NCI-H2196 treated with DMSO at 0.1 percent for 48 hours (cell line): Measurements from ENCODE around the gene POU4F1.

Source experiments
- DNase-seq: peaks from one replicate; lab custom pipeline; 2025; ENCODE audit not compliant: unreplicated experiment; lab: John Stamatoyannopoulos, UW

The POU4F1 gene

DNA sequence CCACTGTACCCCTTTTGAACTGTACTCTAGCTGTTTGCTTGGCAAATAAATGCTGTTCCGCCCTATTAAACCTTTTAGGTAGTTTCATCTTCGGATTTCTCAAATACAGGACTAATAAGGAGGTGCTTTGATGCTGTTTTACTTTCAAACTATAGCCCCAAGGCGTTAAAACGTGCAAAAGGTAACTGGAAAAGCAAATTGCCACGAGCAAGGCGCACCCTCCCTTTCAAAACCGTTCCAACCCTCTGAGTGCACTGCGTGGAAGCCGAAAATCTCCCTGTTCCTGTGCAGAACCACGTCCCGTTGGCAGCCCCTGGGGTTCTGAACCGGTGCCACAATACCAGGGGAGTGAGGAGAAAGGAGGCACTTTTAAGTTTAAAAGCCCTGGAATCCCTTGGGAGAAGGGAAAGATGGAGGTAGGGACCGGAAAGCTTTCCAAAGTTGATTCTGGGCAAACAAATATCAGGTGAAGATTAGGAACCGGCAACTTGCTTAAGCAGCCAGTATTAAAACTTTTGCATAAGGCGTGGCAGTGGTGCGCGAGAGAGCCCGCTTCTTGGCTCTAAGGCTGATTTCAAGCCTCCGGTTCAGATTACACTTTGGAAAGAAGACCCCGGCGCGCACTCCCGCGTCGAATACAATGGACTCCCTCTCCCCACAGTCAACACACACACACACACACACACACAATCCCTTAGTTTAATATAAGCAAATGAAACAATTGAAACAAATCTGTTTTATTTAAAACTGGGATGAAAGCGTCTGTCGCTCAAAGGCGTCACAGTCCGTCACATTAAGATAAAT, 9.5 kb downstream of the POU4F1 start:
- no peak for DNase-seq

DNA sequence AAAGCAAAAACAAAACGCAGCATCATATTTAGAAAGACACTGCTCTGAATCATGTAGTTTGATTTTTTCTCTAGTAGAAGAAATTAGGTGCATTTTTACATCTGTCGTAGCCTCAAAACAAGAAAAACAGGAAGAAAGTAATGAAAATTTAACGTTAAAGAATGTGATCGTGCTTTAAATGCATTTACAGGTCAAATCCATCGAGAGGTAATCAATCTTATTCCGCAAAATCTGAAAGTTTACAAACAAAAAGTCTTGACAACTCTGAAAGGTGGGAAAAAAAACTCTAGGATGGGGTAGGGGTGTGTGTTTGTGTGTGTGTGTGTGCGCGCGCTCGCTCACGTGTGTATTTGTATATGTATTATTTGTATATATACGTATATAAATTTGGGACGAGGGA, 10.2 kb downstream of the POU4F1 start:
- DNase-seq = no peak

DNA sequence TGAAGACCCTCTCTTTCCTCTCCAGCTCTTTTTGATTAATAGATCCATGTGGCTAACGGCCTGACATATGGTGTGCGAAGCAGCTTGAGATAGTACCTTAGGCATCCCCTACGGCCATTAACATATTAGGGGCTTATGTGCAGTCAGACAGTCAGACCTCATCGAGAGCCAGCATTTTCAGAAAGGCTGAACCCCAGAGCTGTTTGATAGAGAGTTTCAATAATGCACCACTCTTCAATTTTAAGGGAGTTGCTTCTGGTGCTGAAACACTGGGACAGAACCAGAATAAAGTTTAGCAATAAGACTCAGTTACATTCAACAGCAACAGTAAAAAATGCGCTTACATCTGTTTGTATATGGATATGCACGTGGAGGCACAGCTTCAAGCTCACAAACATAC, 10.8 kb downstream of the POU4F1 start:
- no peak for DNase-seq

DNA sequence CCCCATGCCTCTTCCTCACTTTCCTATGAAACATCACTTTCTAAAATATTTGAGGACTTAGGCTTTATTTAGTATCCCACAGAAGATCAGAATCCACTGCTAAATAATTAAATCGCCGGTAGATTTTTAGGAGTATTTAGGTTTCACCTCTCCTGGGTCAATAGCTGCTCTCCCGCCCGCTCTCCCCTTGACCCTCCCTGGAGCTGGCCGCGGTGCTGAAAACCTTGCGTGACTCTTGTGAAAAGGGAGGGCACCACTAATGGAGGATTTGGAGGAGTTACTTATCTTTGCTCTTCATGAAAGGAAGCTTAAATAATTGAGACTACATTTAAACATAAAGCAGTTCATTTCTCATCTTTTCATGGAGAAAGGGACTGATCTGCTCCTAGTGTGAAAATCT, 14.1 kb downstream of the POU4F1 start:
- DNase-seq = no peak

DNA sequence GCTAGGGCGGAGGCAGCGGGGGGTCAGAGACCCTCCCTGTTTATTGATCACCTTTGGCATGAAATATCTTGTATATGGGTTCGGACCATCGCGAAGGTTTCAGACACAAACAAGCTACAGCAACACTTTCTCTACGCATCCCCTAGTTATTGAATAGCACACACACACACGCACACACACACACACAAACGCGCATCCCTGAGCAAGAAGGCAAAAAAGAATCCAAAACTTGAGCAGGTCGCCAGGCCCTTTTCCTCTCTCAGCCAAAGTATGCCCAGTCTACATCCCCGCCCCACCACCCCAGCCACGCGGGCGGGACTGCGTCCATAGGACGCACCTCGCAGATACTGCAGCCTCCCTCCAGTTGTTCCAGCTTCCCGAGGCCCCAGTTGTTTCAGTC, 16.0 kb downstream of the POU4F1 start:
- no peak for DNase-seq

DNA sequence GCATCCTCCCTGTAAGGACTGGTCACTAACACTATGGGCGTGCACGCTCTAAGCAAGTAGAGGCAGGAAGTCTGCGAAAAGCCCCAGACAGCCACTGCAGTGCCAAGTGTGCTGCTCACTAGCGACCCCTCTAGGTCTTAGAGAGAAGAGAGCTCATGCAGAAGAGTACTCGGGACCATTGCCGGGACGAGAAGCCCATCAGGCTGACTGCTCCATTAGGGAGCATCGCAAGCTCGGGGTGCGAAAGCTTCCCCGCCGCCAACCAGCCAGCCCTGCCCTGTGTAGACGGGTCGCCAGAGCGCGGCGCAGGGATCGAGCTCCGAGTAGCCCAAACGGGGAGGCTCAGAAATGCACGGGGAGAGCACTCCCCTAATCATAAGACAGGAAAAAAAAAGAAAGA, 16.6 kb downstream of the POU4F1 start:
- DNase-seq = no peak

DNA sequence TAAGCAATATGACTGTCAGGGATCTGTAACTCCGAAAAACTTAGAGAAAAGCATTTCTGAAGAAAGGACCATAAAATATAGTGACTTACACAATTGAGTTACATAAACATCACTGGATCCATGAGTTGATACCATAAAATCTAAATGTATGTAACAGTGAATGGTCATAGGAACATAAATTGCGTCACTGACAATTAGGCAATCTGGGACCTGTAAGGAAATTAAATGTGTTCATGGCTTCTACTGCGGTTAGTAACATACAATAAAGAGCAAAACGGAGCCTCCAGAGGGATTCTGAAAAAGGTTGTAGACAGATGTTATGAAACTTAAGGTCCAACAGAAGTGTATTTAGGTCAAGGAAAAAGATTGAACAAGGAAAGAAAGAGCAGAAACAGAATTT, 27.1 kb downstream of the POU4F1 start:
- DNase-seq = no peak

DNA sequence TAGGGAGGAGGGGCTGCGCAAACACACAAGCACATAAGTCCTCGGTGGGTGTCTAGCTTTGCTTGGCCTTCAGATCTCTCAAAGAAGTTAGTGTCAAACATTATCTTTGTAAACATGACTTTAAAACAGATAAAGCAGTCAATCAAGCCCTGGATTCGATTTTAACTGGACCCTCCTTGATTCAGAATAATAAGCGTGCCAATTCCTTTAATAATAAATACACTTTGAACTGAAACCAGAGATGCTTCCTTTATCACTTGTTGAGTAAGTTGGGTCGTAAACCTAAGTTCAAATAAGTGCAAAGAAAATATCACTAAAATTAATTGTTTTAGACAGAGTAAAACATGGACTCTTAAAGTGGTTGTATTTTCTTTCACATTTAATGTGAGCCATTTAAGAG, 30.9 kb downstream of the POU4F1 start:
- no peak for DNase-seq

DNA sequence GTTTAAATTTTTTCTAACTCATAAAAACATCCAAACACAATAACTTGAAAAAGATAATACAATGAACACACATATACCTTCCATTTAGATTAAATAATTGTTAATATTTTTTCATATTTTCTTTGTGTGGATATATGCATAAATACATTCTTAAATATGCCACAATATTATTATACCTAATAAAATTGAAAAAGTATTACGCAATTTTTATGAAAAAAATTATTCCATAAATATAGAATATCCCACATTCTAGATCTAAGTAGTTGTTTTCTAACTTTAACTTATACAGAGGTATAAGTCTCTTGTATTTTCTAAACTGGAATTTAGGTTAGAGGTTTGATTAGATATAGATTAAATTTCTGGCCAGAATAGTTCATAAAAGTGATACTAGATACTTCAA, 34.3 kb downstream of the POU4F1 start:
- no peak for DNase-seq

DNA sequence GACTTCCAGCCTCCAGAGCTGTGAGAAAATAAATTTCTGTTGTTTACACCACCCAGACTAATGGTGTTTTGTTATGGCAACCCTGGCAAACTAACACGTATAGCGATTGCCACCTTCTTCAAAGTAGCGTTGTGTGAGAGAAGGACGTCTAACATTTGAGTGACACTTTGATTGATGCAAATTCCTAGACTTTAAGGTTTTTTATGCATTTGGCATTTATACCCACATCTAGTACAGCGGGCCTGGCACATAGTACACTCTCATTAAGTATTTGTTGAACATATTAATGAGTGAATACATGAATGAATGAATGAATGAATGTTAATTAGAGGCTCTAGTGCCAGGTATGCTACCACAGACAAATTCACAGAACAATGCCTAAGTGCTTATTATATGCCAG, 36.7 kb downstream of the POU4F1 start:
- DNase-seq = no peak

DNA sequence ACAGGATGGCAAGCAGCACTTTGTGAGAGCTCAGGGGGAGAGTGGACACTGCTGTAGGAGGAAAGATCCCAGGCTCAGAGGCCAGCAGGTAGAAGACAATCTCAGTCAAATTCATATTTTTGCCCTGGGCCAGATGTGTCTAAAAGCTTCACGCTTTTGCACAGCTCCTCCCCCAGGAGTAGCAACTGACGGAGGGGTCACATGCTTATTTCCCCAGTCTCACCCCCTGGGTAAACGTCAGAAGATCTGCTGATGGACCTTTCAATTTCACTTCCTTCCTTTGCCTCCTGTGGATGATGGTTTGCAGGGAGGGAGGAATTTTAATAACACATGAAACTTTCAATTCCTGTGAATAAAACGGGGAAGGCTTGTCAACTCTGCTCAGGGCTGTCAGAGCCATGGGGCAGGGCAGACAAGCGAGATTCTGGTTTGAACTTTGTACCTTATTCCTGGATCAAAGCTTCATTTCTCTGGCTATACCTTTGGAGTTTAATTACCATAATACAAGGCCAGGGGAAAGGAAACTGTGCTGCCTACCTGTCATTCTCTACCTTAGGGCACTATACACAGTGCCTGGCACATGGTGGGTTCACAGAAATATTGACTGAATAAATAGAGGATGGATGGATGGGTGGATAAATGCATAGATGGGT, 41.0 kb downstream of the POU4F1 start:
- no peak for DNase-seq
